GM12875 (cell line): ENCODE results near the gene PCDH15.

ENCODE experiments used
- H3K4me3 ChIP-seq: one replicate; pipeline ENCODE4 v1.5.1; 2011; ENCODE audit warnings: low read depth, low read length, control low read depth
- TF ChIP-seq, protein P1 (sequence below): IDR thresholded peaks from 2 replicates; pipeline ENCODE4 v1.5.1; 2011; ENCODE audit warnings: low read depth, mild to moderate bottlenecking, control low read depth, inconsistent platforms, low read length, moderate library complexity, borderline replicate concordance; ENCODE audit not compliant: insufficient read depth

The PCDH15 gene

DNA sequence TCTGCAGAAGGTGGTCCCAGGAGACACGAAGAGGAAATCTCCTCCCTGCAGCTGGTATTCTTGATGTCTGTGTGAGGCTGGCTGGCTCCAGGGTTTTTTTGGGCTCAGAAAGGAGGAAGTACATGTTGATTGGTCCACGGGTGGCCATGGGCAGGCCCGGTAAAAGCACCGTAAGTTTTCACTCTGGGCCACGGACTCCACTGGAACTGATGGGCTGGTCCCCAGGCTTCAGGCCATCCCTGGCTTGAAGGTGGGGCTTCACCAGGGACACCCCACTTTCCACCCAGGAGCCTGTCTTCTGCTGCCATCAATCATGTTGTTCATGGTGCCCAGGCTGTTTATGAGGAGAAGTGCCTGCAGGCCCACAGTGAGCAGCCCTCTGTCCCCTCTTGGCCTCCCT is 736.8 kb downstream of the PCDH15 start:
- H3K4me3 ChIP-seq: no peak overlapping the region
- TF ChIP-seq, protein P1, sequence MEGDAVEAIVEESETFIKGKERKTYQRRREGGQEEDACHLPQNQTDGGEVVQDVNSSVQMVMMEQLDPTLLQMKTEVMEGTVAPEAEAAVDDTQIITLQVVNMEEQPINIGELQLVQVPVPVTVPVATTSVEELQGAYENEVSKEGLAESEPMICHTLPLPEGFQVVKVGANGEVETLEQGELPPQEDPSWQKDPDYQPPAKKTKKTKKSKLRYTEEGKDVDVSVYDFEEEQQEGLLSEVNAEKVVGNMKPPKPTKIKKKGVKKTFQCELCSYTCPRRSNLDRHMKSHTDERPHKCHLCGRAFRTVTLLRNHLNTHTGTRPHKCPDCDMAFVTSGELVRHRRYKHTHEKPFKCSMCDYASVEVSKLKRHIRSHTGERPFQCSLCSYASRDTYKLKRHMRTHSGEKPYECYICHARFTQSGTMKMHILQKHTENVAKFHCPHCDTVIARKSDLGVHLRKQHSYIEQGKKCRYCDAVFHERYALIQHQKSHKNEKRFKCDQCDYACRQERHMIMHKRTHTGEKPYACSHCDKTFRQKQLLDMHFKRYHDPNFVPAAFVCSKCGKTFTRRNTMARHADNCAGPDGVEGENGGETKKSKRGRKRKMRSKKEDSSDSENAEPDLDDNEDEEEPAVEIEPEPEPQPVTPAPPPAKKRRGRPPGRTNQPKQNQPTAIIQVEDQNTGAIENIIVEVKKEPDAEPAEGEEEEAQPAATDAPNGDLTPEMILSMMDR: no peak

DNA sequence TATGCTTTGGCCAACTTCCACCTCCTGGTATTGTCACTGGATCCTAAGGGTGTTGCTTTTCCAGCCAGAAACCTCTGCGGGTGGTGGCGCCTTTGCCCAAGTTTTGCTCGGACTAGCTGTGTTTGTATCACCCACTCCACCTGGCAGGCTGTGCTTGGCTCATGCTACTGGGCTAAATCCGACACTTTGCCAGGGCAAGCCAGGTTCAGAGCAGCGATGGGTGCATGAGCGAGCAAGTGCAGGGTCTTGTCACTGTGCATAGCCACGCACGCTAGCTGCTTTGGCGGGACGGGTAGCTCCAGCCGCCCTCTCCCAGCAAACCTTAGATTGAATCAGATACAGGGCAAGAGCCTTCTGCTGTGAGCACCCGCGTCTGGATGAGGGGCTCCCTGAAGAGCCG is 737.5 kb downstream of the PCDH15 start:
- no peak overlapping the region for H3K4me3 ChIP-seq
- TF ChIP-seq, protein P1: no peak

DNA sequence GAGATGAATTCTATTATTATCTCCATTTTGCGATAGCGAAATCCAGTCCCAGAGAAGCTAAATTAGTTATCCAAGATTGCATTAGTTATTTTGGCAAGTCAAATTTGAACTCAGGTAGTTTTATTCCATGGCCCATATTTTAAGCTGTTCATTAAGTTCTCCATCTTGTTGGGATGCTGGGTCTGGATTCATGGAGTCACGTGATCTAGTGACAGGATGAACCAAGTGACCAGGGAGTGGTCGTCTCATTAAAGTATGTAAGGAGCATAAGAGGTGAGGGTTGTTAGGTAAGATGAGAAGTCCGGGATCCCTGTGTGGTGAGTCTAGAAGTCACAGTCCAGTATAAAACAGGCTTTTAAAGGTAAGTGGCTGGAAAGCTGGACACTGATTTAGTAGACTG is 740.5 kb downstream of the PCDH15 start:
- TF ChIP-seq, protein P1: no peak
- H3K4me3 ChIP-seq: no peak overlapping the region

DNA sequence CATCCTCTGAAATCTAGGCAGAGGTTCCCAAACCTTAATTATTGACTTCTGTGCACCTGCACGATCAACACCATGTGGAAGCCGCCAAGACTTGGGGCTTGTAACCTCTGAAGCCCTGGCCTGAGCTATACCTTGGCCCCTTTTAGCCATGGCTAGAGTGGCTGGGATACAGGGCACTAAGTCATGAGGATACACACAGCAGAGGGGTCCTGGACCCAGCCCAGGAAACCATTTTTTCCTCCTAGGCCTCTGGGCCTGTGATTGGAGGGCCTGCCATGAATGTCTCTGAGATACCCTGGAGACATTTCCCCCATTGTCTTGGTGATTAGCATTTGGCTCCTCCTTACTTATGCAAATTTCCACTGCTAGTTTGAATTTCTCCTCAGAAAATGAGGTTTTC is 743.7 kb downstream of the PCDH15 start:
- no peak overlapping the region for H3K4me3 ChIP-seq
- TF ChIP-seq, protein P1: no peak

DNA sequence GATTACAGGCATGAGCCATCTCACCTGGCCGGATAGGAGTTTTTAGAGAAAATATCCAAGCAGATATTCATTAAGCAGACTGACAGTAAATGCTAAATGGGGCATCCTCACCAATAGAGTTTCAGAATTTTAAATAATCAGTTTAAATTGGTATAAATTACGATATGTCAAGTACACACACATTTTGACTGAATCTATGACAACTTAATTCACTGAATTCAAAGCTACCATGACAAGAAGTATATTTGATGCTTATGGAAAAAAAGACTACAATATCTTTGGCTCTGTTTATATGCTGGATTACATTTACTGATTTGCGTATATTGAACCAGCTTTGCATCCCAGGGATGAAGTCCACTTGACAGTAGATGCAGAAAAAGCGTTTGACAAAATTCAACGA is 774.7 kb downstream of the PCDH15 start:
- no peak overlapping the region for H3K4me3 ChIP-seq
- TF ChIP-seq, protein P1: no peak

DNA sequence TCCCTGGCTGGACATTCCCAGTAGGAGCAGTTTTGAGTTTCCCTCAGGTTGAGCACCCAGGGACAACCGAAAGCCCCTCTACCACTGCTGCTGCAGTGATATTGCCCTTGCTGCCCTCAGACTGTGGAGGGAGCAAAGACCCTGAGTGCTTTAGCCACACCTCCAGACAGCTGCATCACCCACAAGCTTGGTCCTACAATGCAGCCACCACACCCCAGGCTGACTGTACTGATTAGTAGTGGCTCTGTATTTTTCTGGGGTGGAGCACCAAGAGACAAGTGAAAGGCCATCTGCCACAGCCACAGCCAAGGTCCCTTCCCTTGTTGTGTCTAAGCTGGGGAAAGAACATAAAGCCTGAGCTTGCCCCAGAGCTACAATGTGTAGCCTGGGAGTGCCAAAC is 789.9 kb downstream of the PCDH15 start:
- TF ChIP-seq, protein P1: no peak
- no peak overlapping the region for H3K4me3 ChIP-seq

DNA sequence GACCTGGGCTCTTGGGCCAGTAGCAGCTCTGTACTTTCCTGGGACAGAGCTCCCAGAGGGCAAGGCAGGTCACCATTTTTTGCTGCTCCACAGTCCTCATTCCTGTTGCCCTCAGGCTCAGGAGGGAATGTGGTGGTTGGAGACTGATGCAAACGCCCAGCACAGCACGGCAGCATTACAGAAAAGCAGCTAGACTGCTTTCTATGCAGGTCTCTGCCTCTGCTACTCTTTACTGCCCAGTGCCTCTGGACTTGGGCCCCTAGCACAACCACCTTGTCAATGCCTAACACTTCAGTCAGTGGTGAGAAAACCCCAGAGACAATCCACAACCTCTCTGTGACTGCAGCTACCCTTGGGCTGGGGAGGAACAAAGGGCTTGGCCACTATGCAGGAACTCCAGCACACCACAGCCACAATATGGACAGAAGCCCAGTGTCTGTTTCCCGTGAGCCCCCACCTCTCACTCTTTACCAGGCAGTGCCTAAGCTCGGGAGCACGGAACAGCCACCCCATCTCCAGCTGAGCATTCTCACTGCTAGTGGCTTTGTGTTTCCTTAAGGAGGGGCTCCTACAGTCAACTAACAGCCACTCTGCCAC is 790.6 kb downstream of the PCDH15 start:
- no peak overlapping the region for H3K4me3 ChIP-seq
- TF ChIP-seq, protein P1: no peak
